PC-9 (cell line): ENCODE measurements around the gene RNF145. TPM values are rescaled to one million over a fixed set of nuclear protein-coding genes. Genes with fewer than 3 reads are reported as not detected.

Source experiments
- BruUV-seq: library from RNA; stranded (reverse); fragments of 400-500 nt; replicated peaks from 2 replicates; lab custom pipeline; 2021; lab: Mats Ljungman, UMichigan
- CTCF ChIA-PET: fragments of 300-600 bp; sonication (Branson Sonifier 250); formaldehyde crosslinking; loops from one replicate; lab custom pipeline; 2022; ENCODE audit warnings: antibody characterized with exemption; lab: Charles Lee
- POLR2A ChIA-PET: fragments of 300-600 bp; sonication (Branson Sonifier 250); formaldehyde crosslinking; loops from one replicate; lab custom pipeline; 2022; ENCODE audit warnings: antibody characterized with exemption; ENCODE audit not compliant: unreplicated experiment; lab: Charles Lee
- DNase-seq, 2 experiments: peaks; one replicate each; pipeline versions ENCODE4 v3.0.0 to v3.0.0-alpha.2; 2015 to 2022; ENCODE audit warnings: mixed read lengths in 1 of 2
- H2AFZ ChIP-seq: fragments of 200-600 bp; sonication (generic); 2 replicates; pipeline ENCODE4 v1.8.1; 2017; ENCODE audit warnings: antibody characterized with exemption
- H3F3A ChIP-seq: fragments of 200-600 bp; sonication (generic); 2 replicates; pipeline ENCODE4 v1.8.1; 2017; ENCODE audit warnings: antibody characterized with exemption, mild to moderate bottlenecking, low read depth; ENCODE audit not compliant: insufficient read depth
- H3K27ac ChIP-seq: fragments of 200-600 bp; sonication (generic); 2 replicates; pipeline ENCODE4 v1.6.1; 2016; ENCODE audit warnings: mixed run types
- H3K27me3 ChIP-seq: fragments of 200-600 bp; sonication (generic); 2 replicates; pipeline ENCODE4 v1.6.1; 2016; ENCODE audit warnings: low read depth, mixed run types; ENCODE audit not compliant: insufficient read depth
- H3K36me3 ChIP-seq: fragments of 200-600 bp; sonication (generic); 2 replicates; pipeline ENCODE4 v1.6.1; 2016; ENCODE audit warnings: low read depth, mixed run types
- H3K4me1 ChIP-seq: fragments of 200-600 bp; sonication (generic); replicated peaks from 2 replicates; pipeline ENCODE4 v1.6.1; 2016; ENCODE audit warnings: mixed run types; ENCODE audit not compliant: insufficient read depth
- H3K4me2 ChIP-seq: fragments of 200-600 bp; sonication (generic); 2 replicates; pipeline ENCODE4 v1.6.1; 2017; ENCODE audit warnings: mixed run types
- H3K4me3 ChIP-seq: fragments of 200-600 bp; sonication (generic); 2 replicates; pipeline ENCODE4 v1.6.1; 2016; ENCODE audit warnings: mixed run types
- H3K79me2 ChIP-seq: fragments of 200-600 bp; sonication (generic); 2 replicates; pipeline ENCODE4 v1.6.1; 2017; ENCODE audit warnings: low read depth, mixed run types
- H3K9me2 ChIP-seq: fragments of 200-600 bp; sonication (generic); 2 replicates; pipeline ENCODE4 v1.8.1; 2017; ENCODE audit warnings: mild to moderate bottlenecking; ENCODE audit not compliant: insufficient read depth
- H3K9me3 ChIP-seq: fragments of 200-600 bp; sonication (generic); 2 replicates; pipeline ENCODE4 v1.8.1; 2016; ENCODE audit warnings: low read depth; ENCODE audit not compliant: insufficient read depth
- H4K20me1 ChIP-seq: fragments of 200-600 bp; sonication (generic); 2 replicates; pipeline ENCODE4 v1.8.1; 2017; ENCODE audit not compliant: insufficient read depth
- EZH2 ChIP-seq: fragments of 200-600 bp; sonication (generic); IDR thresholded peaks from 2 replicates; pipeline ENCODE4 v1.8.0; 2017; ENCODE audit warnings: antibody characterized with exemption, low read depth
- intact Hi-C: fragments of 100-400 bp; cut with micrococcal nuclease; formaldehyde crosslinking; loops from one replicate; pipeline ENCODE4 v1.10.0; 2022; ENCODE audit not compliant: unreplicated experiment
- total RNA-seq: library from RNA; stranded (reverse); gene quantifications from 2 replicates; pipeline ENCODE4 v1.2.3, GENCODE V29; 2021
- TF ChIP-seq, protein P1 (sequence below): fragments of 200-600 bp; sonication (generic); conservative IDR thresholded peaks from 2 replicates; pipeline ENCODE4 v1.6.1; 2017; ENCODE audit warnings: mixed run types, antibody characterized with exemption, mild to moderate bottlenecking, moderate library complexity

The RNF145 gene
- total RNA-seq, 1 experiment from 2014 or later, result 54.5 TPM

- Histone ChIP-seq H3K27ac (no peak overlapping the region), H3K36me3 (no peaks in the 10 kb centered on the region), H3K9me2 (no peaks in the 10 kb centered on the region), H4K20me1 (no peaks in the 10 kb centered on the region), H3K27me3 (no peaks in the 10 kb centered on the region), H3K79me2 (peaks cover 11% of the 10 kb centered on the region), H3F3A (peaks cover 36% of the 10 kb centered on the region), H3K4me2 (no peak overlapping the region), H3K4me1 (peaks cover 13% of the 10 kb centered on the region), H3K4me3 (no peak overlapping the region), H3K9me3 (no peaks in the 10 kb centered on the region), H2AFZ (no peak overlapping the region)
- CTCF ChIA-PET, result interaction anchor here (0.7 kb wide), 1 partner anchor 752 kb away, joined by 4 read pairs; no protein-coding TSS in a partner anchor
- DNase-seq, result no peak
- TF ChIP-seq EZH2, result no peak
- TF ChIP-seq, protein P1, sequence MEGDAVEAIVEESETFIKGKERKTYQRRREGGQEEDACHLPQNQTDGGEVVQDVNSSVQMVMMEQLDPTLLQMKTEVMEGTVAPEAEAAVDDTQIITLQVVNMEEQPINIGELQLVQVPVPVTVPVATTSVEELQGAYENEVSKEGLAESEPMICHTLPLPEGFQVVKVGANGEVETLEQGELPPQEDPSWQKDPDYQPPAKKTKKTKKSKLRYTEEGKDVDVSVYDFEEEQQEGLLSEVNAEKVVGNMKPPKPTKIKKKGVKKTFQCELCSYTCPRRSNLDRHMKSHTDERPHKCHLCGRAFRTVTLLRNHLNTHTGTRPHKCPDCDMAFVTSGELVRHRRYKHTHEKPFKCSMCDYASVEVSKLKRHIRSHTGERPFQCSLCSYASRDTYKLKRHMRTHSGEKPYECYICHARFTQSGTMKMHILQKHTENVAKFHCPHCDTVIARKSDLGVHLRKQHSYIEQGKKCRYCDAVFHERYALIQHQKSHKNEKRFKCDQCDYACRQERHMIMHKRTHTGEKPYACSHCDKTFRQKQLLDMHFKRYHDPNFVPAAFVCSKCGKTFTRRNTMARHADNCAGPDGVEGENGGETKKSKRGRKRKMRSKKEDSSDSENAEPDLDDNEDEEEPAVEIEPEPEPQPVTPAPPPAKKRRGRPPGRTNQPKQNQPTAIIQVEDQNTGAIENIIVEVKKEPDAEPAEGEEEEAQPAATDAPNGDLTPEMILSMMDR, result no peak
- POLR2A ChIA-PET, result no interaction called here
- intact Hi-C loops, result no loop called here
- BruUV-seq, result no TSS peak
These were observed 3.5 kb upstream of the RNF145 start for GRCh38 chr5:159212657-159213462.

DNA sequence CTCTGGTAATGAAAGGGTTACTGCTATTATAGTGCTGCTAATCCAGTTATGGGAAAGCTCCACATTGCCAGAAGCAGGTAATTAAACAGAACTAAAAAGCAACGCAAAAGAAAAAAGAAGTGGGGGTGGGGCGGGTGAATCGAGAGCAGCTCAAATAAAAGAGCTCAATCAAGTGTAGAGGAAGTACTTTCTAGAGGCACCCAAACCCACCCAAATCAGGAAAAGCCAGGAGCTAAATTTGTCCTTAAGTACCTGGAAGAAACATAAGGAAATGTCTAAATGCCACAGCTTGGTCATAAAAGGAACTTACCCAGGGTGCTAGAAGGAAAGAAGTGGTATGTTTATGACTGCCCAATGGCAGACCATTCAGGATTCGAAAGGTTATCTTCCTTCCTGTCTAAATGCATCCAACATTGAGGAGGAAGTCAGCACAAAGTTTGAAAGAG lies 2.4 kb upstream of the RNF145 start:
- POLR2A ChIA-PET, result no interaction called here
- DNase-seq, result no peak
- Histone ChIP-seq H3K9me3 (no peaks in the 10 kb centered on the region), H4K20me1 (no peaks in the 10 kb centered on the region), H3K9me2 (no peaks in the 10 kb centered on the region), H3K79me2 (peaks cover 22% of the 10 kb centered on the region), H3K27ac (no peak overlapping the region), H2AFZ (no peak overlapping the region), H3K4me3 (no peak overlapping the region), H3K4me2 (no peak overlapping the region), H3K27me3 (no peaks in the 10 kb centered on the region), H3K36me3 (no peaks in the 10 kb centered on the region), H3K4me1 (peaks cover 17% of the 10 kb centered on the region), H3F3A (peaks cover 47% of the 10 kb centered on the region)
- CTCF ChIA-PET, result no interaction called here
- TF ChIP-seq, protein P1, result no peak
- no peak for TF ChIP-seq EZH2
- no TSS peak for BruUV-seq
- intact Hi-C loops, result loop anchor here (2.0 kb wide), 1 partner anchor 29 kb away; no protein-coding TSS in a partner anchor

DNA sequence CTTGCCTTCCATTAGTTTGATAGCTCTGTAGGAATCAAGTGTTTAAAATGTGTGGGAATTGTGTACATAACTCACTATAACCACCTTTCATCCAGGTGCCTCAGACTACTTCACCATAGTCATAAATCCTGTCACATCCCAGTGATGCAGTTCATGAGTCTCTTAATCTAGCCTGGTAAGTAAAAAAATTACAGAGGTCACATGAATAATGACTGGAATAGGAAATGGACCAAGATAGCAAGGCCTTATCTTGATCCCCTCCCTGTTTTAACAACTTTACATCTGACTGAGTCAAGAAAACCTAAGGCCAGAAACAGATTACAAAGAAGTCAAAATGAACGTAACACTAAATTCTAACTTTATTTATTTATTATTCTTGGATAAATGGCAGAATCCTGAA lies 1.5 kb upstream of the RNF145 start:
- no peak for TF ChIP-seq EZH2
- TF ChIP-seq, protein P1, result no peak
- no TSS peak for BruUV-seq
- peaks cover 38% of the 10 kb centered on the region for H3F3A ChIP-seq
- H3K79me2 ChIP-seq, result peaks cover 31% of the 10 kb centered on the region
- ChIA-PET POLR2A (no interaction called here), CTCF (no interaction called here)
- H3K27ac ChIP-seq, result no peak overlapping the region
- peak overlapping the region; percentile 89 for H3K4me2 ChIP-seq
- no peaks in the 10 kb centered on the region for H3K36me3 ChIP-seq
- H2AFZ ChIP-seq, result no peak overlapping the region
- H3K27me3 ChIP-seq, result no peaks in the 10 kb centered on the region
- peaks cover 26% of the 10 kb centered on the region for H3K4me1 ChIP-seq
- DNase-seq, result no peak
- H3K9me3 ChIP-seq, result no peaks in the 10 kb centered on the region
- H4K20me1 ChIP-seq, result 0 out of 2 replicates have a peak, but pooled peaks cover 3% of the 10 kb centered on the region
- no peaks in the 10 kb centered on the region for H3K9me2 ChIP-seq
- H3K4me3 ChIP-seq, result no peak overlapping the region
- intact Hi-C loops, result loop anchor here (2.0 kb wide), 1 partner anchor 30 kb away; no protein-coding TSS in a partner anchor
